GM19452 (cell line): ENCODE data around the gene DOCK1.

ENCODE experiments used
- ATAC-seq: cut with Tn5 transposase; IDR thresholded peaks from one replicate; pipeline ENCODE4 v1.9.1; 2021; ENCODE audit not compliant: unreplicated experiment

Gene DOCK1

DNA sequence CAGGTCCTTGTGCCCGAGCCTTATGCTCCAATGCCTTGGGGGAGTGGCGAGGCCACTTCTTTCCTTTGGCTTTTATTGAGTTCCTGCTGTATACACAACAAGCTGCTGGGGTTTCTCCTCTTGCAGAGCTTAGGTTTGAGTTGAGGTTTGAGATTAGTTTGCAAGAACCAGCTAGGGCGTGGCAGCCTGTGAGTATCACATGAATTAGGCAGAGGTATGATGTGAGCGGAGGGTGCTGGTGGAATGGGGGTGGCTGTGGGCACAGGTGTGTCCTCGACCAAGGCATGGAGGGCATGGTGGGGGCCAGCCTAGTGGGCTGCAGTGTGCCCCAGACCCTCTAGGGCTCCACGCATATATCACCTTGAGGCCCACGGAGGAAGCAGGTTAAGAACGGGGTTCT, 123.3 kb downstream of the DOCK1 start:
- no peak for ATAC-seq

DNA sequence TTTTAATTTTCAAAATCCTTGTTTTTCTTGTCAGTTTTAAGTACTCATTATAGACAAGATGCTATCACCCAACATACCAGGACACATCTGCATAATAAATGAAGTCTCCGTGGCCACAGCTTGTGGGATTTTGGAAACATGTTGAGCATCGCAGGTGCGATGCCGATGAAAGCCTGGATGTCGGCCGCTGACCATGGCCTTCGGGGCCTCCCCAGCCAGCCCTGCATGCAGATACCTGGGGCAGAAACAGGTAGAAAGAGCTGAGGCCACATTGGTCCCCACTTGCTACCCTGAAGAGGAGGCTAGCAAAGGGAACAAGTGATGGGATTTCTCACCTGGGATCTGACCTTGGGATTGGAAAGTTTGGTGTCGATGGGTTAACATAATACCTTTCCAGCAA, 123.8 kb downstream of the DOCK1 start:
- ATAC-seq, result no peak

DNA sequence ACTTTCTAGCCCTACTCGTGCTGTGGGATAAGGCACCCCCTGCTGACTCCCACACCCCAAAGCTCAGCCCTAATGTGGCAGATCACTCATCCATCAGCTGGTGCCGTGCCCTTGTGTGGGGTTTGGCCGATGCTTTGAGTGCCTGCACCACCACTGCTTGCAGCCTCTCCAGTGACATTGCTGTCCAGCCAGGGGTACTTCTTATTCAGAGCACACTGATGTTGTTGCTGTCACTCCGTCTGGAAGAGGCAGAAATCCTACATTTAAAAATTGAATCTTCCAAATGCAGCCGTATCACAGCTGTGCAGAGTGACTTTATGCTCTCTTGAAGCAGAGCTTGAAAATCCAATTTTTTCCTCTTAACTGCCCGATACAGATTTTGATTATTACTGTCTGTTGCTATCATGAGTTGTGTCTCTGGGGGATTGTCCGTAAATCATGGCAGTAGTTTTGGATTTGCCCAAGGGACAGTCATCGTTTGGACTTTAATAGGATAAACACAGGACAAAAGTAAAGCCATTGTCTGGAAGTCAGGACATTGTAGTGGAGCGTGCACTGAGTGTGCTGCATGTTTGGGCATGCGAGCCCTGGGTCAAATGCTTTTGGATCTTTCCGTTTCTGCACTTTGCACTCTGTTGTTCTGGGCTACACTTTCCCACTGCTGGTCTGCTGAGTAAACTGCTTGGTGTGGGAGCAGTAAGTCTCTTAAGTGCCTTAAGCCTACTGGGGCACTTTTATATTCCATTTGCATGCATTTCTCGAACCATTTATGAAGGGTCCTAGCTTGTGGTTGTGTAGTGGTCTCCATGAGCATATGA, 128.2 kb downstream of the DOCK1 start:
- no peak for ATAC-seq

DNA sequence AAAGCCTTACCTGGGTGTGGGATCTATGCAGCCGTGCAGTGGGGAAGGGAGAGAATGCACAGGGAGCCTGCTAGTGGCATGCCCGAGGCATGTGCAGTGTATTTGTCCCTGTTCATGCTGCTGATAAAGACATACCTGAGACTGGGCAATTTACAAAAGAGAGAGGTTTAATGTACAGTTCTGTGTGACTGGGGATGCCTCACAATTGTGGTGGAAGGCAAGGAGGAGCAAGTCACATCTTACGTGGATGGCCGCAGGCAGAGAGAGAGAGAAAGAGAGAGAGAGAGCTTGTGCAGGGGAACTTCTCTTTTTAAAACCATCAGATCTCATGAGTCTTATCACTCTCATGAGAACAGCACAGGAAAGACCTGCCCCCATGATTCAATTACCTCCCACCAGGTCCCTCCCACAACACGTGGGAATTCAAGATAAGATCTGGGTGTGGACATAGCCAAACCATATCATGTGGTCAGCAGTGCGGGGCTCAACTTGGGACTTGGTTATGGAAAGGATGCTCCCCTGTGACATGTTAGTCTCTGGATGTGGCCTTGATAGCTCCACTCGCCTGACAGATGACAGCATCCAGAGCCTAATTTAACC, 128.9 kb downstream of the DOCK1 start:
- ATAC-seq, result no peak

DNA sequence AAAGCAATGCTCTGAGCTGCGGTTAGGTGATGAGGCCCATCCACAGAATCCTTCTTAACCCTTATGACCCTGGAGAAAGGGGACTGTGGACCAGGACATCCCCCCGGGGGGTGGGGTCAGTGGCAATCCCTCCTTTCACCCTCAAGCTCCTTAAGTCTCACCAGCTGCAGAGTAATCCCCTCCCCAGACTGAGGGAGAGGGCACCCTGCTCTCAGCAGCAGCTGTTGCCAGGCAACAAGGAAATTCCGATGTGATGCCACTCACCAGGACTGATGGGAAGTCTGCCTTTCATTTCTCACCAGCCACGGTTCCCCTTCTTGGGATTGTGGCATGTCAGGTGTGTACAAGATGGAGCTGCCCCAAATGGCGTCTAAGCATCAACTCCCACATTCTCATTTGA, 129.6 kb downstream of the DOCK1 start:
- ATAC-seq, result no peak

DNA sequence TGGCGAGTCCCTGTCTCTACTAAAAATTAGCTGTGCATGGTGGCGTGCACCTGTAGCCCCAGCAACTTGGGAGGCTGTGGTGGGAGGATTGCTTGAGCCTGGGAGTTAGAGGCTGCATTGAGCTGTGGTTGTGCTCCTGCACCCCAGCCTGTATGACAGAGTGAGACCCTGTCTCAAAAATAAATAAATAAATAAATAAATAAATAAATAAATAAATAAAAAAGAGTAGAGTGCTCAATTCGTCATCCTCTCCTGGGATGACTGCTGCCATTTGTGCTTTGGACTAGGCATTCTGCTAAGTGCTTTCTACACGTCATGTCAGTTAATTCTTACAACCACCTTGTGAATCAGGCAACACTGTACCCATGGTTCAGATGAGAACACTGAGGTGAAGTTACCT, 130.6 kb downstream of the DOCK1 start:
- no peak for ATAC-seq

DNA sequence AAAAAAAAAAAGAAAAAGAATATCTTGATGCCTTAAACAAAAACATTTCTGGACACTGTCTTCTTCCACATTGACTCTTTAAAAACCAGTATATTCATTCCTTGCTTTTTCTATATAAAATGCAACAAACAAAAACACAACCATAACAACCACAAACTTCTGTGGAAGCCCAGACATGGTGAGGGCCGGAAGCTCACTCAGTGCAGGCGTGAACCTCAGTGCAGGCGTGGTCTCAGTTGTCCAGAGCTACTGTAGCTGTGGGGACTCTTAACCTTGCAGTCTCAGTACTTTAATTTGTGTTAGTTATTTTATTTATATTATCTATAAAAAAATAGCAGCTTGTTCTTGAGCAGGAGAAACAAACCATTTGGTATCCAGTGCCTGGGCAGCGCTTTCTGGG, 131.8 kb downstream of the DOCK1 start:
- ATAC-seq, result no peak

DNA sequence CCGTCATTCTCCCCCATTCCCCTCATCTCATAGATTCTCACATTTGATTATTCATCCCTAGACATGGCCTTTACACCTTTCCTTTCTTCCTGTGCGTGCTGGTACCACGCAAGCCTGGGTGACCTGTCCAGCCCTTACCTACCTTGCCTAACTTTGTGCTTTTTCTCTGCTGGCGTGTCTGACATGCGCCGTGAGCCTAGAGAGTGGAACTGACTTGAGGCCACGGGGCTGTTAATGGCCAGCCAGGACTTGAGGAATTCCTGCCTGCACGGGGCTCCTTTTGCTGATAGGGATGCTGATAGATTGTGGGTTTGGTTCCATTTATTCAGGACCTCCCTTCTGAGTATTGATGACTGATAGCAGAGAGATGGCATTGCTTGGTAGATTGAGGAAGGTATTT, 134.2 kb downstream of the DOCK1 start:
- no peak for ATAC-seq

DNA sequence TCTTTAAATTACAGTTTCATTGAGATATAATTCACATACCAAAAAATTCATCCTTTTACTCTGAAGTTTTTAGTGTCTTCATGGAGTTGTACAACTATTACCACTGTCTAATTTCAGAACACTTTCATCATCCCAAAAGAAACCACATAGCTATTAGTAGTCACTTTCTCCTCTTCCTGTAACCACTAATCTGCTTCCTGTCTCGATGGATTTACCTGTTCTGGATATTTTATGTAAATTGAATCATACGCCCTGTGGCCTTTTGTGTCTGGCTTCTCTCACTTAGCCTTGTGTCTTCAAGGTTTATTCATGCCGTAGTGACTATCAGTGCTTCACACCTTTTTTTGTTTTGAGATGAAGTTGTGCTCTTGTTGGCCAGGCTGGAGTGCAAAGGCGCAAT, 135.5 kb downstream of the DOCK1 start:
- no peak for ATAC-seq

DNA sequence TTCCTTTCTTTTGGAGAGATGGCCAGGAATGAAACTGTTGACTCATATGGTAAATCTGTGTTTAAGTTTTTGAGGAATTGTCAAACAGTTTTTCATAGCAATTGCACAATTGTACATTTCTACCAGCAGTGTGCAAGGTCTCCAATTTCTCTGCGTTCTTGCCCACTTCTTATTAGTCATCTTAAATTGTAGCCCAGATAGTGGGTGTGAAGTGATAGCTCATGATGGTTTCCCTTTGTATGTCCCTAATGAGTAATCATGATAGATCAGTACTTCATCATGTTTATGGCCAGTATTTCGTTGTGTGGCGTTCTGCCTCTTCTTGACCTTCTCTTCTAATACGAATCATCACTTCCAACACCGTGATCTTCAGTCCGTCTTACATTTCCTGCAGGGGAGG, 136.3 kb downstream of the DOCK1 start:
- no peak for ATAC-seq

DNA sequence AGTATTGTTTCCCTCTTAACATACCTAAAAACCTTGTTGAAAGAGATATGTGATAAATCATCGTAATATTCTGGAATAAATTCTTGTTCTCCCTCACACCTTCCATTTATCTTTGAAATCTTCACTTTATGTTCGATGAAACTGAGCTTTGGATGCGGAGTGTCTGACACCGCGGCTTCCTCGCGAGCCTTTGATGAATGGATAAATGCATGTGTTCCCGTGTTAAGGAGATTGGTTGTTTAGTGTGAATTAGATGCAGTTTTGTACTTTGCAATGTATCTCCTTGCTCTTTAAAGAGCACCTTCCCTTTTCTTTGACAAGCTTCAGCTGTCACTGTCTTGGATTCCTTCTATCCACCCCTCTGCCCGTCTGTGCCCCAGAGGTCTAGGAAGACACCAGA, 138.1 kb downstream of the DOCK1 start:
- no peak for ATAC-seq

DNA sequence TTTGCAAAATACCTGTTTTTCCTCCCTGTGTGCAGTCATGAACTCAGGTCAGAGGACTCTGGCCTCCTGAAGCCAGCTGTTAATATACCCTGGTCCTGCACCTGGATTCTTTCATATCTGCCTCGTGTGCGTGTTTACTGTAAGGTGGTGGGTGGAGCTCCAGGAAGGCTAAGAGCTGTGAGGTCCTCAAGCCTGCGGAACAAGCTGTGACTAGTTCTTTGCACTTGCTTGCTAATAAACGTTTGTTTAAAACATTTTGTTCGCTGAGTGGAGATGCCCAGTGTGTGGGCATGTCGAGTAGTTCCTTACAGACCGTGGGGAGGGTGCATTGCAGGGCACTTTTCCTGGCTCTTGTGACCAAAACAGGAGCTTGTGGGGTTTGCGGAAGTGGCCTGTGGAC, 139.0 kb downstream of the DOCK1 start:
- ATAC-seq, result no peak

DNA sequence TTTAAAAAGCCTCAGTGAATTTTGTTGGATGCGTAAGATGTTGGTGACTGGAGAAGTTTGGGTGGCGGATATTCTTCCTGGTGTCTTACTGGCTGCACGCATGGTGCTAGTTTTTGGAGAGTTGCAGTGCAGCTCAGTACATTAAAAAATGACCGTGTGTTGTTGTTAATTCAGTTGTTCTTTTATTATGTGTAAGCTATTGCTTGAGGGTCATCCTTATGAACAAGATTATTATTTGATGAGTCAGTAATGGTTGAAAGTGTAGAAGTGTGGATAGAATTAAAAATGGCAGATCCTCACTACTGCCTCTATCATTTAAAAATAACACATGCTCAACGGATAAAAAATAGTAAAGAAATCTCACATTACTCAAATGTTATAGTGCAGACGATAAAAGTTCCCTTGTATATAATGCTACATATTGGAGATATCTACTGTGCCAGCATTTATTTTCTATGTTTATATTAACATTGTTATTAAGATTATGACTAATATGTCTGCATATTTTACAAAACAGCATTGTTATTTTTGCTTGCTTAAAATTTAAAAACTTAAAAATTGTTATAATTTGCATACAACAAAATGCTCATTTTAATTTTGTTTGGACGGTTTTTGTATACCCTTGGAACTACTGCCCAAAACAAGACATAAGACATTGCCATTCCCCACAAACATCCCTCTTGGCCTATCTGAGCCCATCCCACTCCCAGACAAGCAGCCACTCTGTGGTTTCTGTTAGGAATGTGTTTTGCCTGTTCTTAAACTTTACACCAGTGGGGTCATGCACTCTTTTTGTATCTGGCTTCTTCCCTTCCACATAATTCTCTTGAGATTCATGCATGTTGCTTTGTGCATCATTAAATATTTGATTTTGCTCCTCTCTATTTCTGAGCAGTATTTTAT, 142.0 kb downstream of the DOCK1 start:
- ATAC-seq, result no peak

DNA sequence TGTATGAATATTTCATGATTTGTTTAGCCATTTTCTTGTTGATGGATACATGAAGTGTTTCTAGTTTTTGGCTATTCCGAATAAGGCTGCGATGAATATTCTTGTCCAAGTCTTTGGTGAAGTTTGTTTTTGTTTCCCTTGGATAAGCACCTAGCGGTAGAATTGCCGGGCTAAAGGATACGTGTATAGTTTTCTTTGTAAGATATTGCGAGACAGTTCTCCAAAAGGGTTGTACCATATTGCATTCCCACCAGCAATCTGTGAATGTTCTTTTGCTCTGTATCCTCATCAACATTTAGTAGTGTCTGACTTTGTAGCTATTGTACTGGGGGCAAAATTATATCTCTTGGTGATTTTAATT, 142.6 kb downstream of the DOCK1 start:
- no peak for ATAC-seq

DNA sequence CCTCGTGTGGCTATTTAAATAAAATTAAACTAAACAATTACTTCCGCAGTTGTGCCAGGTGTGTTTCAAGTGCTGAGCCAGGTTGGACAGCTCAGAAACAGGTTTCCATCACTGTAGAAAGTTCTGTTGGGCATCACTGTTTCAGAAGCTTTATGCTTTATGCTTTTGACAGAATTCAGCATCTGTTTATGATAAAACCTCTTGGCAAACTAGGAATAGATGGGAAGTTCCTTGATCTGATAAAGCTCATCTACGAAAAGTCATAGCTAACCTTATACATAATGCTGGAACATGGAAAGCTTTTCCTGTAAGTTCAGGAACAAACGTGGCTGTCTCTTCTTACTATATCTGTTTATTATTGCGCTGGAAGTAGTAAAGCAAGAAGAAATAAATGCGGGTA, 143.4 kb downstream of the DOCK1 start:
- ATAC-seq, result no peak

DNA sequence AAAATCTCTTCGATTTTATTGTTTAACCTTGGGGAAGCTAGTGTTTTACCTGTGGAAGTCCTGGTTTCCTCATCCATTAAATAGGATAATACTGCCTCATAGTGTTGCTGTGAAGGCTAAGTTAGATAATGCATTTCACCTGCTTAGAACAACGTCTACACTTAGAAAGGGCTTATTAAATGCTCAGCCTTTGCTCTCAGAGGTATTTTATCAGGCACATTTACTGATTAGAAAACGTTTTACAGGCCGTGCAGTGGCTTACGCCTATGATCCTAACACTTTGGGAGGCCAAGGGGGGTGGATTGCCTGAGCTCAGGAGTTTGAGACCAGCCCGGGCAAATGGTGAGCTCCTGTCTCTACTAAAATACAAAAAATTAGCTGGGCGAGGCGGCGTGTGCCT, 146.8 kb downstream of the DOCK1 start:
- no peak for ATAC-seq

DNA sequence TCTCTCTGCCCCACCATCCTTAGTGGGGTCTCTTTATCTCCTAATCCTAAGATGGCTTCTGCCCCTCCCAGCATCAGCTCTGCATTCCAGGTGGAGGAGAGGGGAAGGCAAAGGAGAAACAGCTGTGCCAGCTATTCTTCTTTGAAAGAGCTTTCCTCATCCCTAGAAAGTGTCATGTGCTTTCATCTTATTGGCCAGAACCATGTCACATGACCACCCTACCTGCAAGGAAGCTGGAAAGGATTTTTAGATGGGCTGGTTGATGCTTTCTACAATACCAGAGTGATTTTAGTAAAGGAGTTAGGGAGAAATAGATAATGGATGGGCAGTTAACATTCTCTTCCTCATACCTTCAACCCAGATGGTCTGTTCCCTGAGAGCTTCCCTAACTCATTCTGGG, 150.0 kb downstream of the DOCK1 start:
- no peak for ATAC-seq

DNA sequence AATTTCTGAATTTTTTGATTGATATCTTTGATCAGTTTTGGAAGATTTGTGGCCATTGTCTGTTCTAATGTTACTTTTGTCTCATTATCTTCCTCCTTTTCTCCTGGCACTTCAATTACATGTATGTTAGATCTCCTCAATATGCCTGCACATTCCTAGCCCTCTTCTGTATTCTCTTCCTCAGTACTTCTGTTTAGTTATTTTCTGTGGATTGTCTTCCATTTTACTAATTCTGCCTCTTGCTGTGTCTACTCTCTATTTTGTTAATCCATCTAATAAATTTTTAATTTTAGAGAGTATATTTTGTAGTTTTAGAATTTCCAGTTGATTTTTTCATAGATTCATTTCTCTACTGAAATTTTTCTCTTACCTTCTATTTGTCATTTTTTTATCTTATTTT, 154.1 kb downstream of the DOCK1 start:
- ATAC-seq, result no peak

DNA sequence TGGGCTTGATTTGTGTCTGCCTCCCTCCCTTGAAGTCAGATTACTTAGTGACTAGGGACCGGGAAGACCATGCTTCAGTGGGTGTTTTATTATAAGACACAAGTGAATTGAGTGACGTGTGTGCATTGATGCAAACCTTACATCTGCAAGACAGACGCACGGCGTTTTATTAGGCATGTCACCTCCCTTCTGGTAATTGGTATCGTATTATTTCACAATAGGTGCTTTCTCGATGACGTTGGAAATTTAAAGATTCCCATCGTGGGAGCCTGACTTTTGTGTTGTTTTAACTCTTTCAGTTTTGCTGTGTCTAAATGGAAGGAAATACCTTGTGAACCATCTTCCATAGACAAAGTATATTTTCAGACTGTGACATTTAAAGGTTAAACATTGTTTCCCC, 158.5 kb downstream of the DOCK1 start:
- ATAC-seq, result no peak

DNA sequence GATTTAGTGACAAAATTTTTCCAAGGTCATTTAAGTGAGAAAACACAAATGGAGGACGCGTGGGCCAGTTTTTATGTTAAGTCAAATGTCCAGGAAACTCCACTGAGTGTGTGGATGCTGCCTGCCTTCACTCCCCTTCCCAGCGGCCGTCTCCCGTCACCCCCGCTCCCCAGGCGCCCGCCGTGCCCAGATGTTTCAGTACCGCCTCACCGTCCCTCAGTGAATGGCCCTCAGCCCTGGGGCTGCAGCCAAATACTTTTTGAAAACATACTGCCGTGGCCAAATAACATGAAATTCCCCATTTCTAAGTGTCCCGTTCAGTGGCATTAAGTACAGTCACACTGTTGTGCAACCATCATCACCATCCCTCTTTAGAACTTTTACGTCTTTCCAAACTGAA, 159.2 kb downstream of the DOCK1 start:
- no peak for ATAC-seq

DNA sequence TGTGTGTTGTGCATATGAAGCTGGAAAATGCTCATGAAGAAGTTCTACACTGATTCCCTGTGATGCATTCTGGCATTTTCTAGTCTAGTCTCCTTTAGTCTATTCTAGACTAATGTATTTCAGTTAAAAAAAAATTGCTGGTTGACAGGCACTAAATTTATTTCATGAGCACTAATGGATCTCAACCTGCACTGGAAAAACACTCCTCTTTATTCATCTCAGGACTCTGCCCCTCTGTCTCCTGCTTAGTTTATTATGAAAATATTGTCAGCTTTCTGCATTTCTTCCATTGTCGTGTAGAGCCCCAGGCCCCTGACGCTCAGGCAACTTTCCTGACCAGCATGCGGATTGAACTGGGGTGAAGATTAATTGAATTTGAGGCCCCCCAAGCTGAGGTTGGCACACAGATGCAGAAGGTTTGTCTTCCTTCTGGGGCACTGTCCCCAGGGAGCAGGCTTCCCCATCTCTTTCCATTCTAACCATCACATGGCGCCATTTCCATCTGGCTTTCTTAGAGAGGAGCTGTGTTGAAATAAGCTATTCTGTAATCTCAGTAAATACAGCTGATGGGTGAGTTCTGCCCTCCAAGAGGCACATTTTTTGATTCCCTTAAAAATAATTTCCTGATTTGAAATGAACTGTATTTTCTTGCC, 162.4 kb downstream of the DOCK1 start:
- no peak for ATAC-seq

DNA sequence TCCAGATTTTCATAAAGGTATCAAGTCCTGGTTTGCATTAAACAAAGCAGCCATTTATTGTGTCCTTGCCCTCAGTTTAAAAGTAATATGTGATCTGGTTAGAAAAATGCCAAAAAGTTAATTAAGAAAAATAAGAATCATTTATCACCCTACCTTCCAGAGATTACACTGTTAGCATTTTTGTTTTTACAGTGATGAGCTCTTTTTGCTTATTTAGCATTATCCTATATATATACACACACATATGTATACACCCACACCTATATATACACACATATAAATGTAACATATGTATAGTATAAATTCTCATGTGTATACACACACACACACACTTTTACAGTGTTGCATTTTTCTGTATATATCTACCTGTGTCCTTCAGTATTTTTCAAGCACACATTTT, 163.3 kb downstream of the DOCK1 start:
- no peak for ATAC-seq
